K562 (cell line): Measurements from ENCODE around the gene NOL4L. TPM values are rescaled to one million over a fixed set of nuclear protein-coding genes. Genes with fewer than 3 reads are reported as not detected.

Experiments
- ARHGAP35 ChIP-seq: fragments of 450-650 bp; IDR thresholded peaks from 2 replicates; pipeline ENCODE4 v1.6.1; 2018; ENCODE audit not compliant: partially characterized antibody
- DMBX1 ChIP-seq: fragments of 250-450 bp; sonication (Bioruptor Pico); IDR thresholded peaks from 2 replicates; pipeline ENCODE4 v1.8.0; 2022; ENCODE audit warnings: inconsistent platforms, mild to moderate bottlenecking, moderate library complexity, borderline replicate concordance
- DPF2 ChIP-seq: fragments of 450-650 bp; IDR thresholded peaks from 2 replicates; pipeline ENCODE4 v1.6.1; 2016
- E2F3 ChIP-seq: fragments of 250-450 bp; sonication (Bioruptor Pico); IDR thresholded peaks from 2 replicates; pipeline ENCODE4 v1.4.0; 2020; ENCODE audit warnings: mild to moderate bottlenecking
- EP400 ChIP-seq: fragments of 450-650 bp; IDR thresholded peaks from 2 replicates; pipeline ENCODE4 v1.6.1; 2017; ENCODE audit warnings: antibody characterized with exemption, mild to moderate bottlenecking, moderate library complexity
- FOXA3 ChIP-seq, 2 experiments: fragments of 450-650 bp in 1 of 2; sonication (generic) in 1 of 2; formaldehyde crosslinking; IDR thresholded peaks in 1 of 2; conservative IDR thresholded peaks in 1 of 2; 2 replicates each; pipeline versions ENCODE4 v1.4.0 to v1.8.0; 2020 to 2022; ENCODE audit warnings: mild to moderate bottlenecking in 2 of 2, missing genetic modification reagents in 1 of 2
- HNRNPH1 ChIP-seq: fragments of 200-400 bp; formaldehyde crosslinking; optimal IDR thresholded peaks from 2 replicates; pipeline ENCODE3; 2017; ENCODE audit warnings: low read depth, mild to moderate bottlenecking, low read length, moderate library complexity
- HOMEZ ChIP-seq: fragments of 250-450 bp; sonication (Bioruptor Pico); IDR thresholded peaks from 2 replicates; pipeline ENCODE4 v1.4.0; 2020; ENCODE audit warnings: mild to moderate bottlenecking, moderate library complexity
- JUNB ChIP-seq: fragments of 450-650 bp; formaldehyde crosslinking; conservative IDR thresholded peaks from 2 replicates; pipeline ENCODE4 v1.4.0; 2020; ENCODE audit warnings: mild to moderate bottlenecking
- L3MBTL2 ChIP-seq: fragments of 450-650 bp; IDR thresholded peaks from 2 replicates; pipeline ENCODE4 v1.6.1; 2016; ENCODE audit warnings: mild to moderate bottlenecking, moderate library complexity
- NR4A1 ChIP-seq, 2 experiments: fragments of 250-450 bp in 1 of 2; fragments of 450-650 bp in 1 of 2; sonication (Bioruptor Pico) in 1 of 2; IDR thresholded peaks; 2 replicates each; pipeline versions ENCODE4 v1.4.0 to v1.6.1; 2016 to 2020; ENCODE audit warnings: mild to moderate bottlenecking in 2 of 2, missing compliant biosample characterization in 1 of 2, missing genetic modification characterization in 1 of 2, moderate library complexity in 1 of 2
- PHF8 ChIP-seq: fragments of 200-600 bp; sonication (generic); IDR thresholded peaks from 2 replicates; pipeline ENCODE4 v1.6.1; 2012; ENCODE audit warnings: mixed run types, mild to moderate bottlenecking, inconsistent platforms, low read length, moderate library complexity, borderline replicate concordance
- RFX7 ChIP-seq: fragments of 250-450 bp; sonication (Bioruptor Pico); IDR thresholded peaks from 2 replicates; pipeline ENCODE4 v1.5.1; 2021; ENCODE audit warnings: mild to moderate bottlenecking
- SP2 ChIP-seq: IDR thresholded peaks from 2 replicates; pipeline ENCODE4 v1.6.1; 2011; ENCODE audit warnings: mild to moderate bottlenecking, low read depth, low read length, moderate library complexity; ENCODE audit not compliant: poor library complexity, severe bottlenecking; ENCODE audit errors: extremely low read depth
- TFAM ChIP-seq: fragments of 250-450 bp; sonication (Bioruptor Pico); conservative IDR thresholded peaks from 2 replicates; pipeline ENCODE4 v1.5.0; 2021; ENCODE audit warnings: mild to moderate bottlenecking, moderate library complexity
- ZBTB1 ChIP-seq: sonication (generic); formaldehyde crosslinking; IDR thresholded peaks from 2 replicates; pipeline ENCODE4 v1.8.1; 2023; ENCODE audit warnings: missing genetic modification reagents, low read depth, mild to moderate bottlenecking, borderline replicate concordance
- ZBTB7A ChIP-seq: IDR thresholded peaks from 2 replicates; pipeline ENCODE4 v1.6.1; 2011; ENCODE audit warnings: low read depth, mild to moderate bottlenecking, low read length, moderate library complexity, borderline replicate concordance; ENCODE audit not compliant: control insufficient read depth
- ZKSCAN1 ChIP-seq: fragments of 150-350 bp; IDR thresholded peaks from 2 replicates; pipeline ENCODE4 v1.6.1; 2016; ENCODE audit warnings: low read depth, low read length
- ZNF133 ChIP-seq: fragments of 250-450 bp; sonication (Bioruptor Pico); IDR thresholded peaks from 2 replicates; pipeline ENCODE4 v1.4.0; 2020; ENCODE audit warnings: mild to moderate bottlenecking
- ZNF175 ChIP-seq: fragments of 200-800 bp; sonication (Bioruptor generic); IDR thresholded peaks from 2 replicates; pipeline ENCODE4 v1.6.1; 2016; ENCODE audit warnings: low read depth, mild to moderate bottlenecking, missing genetic modification characterization, missing compliant biosample characterization
- ZNF347 ChIP-seq: fragments of 450-650 bp; formaldehyde crosslinking; IDR thresholded peaks from 2 replicates; pipeline ENCODE4 v1.4.0; 2020; ENCODE audit warnings: low read depth, mild to moderate bottlenecking, moderate library complexity
- ZNF764 ChIP-seq: fragments of 250-450 bp; sonication (Bioruptor Pico); IDR thresholded peaks from 2 replicates; pipeline ENCODE4 v1.4.0; 2020; ENCODE audit warnings: low read depth, mild to moderate bottlenecking, moderate library complexity
- ZNF830 ChIP-seq: fragments of 250-450 bp; sonication (Bioruptor Pico); IDR thresholded peaks from 2 replicates; pipeline ENCODE4 v1.5.0; 2021; ENCODE audit warnings: mild to moderate bottlenecking
- polyA plus RNA-seq, 8 experiments: library from polyadenylated mRNA; depleted of rRNA in 4 of 8; stranded (reverse) in 5 of 8; unstranded in 3 of 8; fragments of >200 nt; fragmentation: Nextera tagmentation in 2 of 8; fragmentation: Illumina TruSeq in 1 of 8; extraction: Ambion mirVana in 2 of 8; extraction: Trizol in 1 of 8; gene quantifications; 2 replicates each; pipeline versions ENCODE4 v1.2.1 to v1.2.3, GENCODE V29; 2011 to 2014; ENCODE audit warnings: inconsistent platforms in 1 of 8, missing spikeins in 1 of 8
- total RNA-seq, 7 experiments: library from RNA; depleted of rRNA in 6 of 7; stranded (reverse); fragments of >200 nt in 6 of 7; fragmentation: Illumina TruSeq in 2 of 7; extraction: Trizol in 2 of 7; gene quantifications; 2 replicates each; pipeline versions ENCODE4 v1.2.1 to v1.2.3, GENCODE V29; 2011 to 2021; ENCODE audit warnings: low replicate concordance in 1 of 7
- TF ChIP-seq, protein P1 (sequence below): fragments of 200-800 bp; sonication (Bioruptor generic); IDR thresholded peaks from 2 replicates; pipeline ENCODE4 v1.6.1; 2017; ENCODE audit warnings: missing genetic modification characterization, missing compliant biosample characterization
- TF ChIP-seq, protein P2 (sequence below): sonication (generic); formaldehyde crosslinking; IDR thresholded peaks from 2 replicates; pipeline ENCODE4 v1.9.0; 2022; ENCODE audit warnings: mild to moderate bottlenecking, missing genetic modification reagents

Gene NOL4L
- total and polyA plus RNA-seq, 9 of the 15 experiments (the other 6 are each of a cell fraction or from before 2014, with no cell fraction given) = 5.1 to 36.2 (median 13.6) TPM

GRCh38 chr20:32580970-32581838, 3.9 kb downstream of the NOL4L start (continued):
- TF ChIP-seq ZKSCAN1 (peak; percentile 40; the same call in 1 of the 2 replicates), HOMEZ (CRISPR knock-in tag) (no peak), ZBTB7A (peak; percentile 96), ZNF133 (CRISPR knock-in tag) (no peak), TFAM (CRISPR knock-in tag) (no peak), ZNF347 (CRISPR knock-in tag) (no peak), ZNF175 (CRISPR knock-in tag) (peak; percentile 63; the same call in 1 of the 2 replicates), NR4A1 (CRISPR knock-in tag; IDR thresholded peaks at IDR 0.05) (no peak), NR4A1 (tag; IDR thresholded peaks at IDR 0.05) (peak; percentile 37; the same call in 1 of the 2 replicates), ZNF830 (CRISPR knock-in tag) (no peak), E2F3 (CRISPR knock-in tag) (no peak), SP2 (no peak), FOXA3 (CRISPR knock-in tag; conservative IDR thresholded peaks at IDR 0.05 in 1 of 2, IDR thresholded peaks at IDR 0.05 in 1 of 2) (no peak), DMBX1 (CRISPR knock-in tag) (no peak), EP400 (peak; percentile 40; the same call in 1 of the 2 replicates), PHF8 (peak; percentile 12; the same call in 1 of the 2 replicates), RFX7 (no peak), ARHGAP35 (no peak), ZBTB1 (CRISPR knock-in tag) (peak; percentile 85; the same call in 1 of the 2 replicates), DPF2 (peak; percentile 64), L3MBTL2 (peak; percentile 47; the same call in 1 of the 2 replicates), HNRNPH1 (no peak), ZNF764 (CRISPR knock-in tag) (no peak), JUNB (CRISPR knock-in tag) (no peak)
- TF ChIP-seq, protein P1, sequence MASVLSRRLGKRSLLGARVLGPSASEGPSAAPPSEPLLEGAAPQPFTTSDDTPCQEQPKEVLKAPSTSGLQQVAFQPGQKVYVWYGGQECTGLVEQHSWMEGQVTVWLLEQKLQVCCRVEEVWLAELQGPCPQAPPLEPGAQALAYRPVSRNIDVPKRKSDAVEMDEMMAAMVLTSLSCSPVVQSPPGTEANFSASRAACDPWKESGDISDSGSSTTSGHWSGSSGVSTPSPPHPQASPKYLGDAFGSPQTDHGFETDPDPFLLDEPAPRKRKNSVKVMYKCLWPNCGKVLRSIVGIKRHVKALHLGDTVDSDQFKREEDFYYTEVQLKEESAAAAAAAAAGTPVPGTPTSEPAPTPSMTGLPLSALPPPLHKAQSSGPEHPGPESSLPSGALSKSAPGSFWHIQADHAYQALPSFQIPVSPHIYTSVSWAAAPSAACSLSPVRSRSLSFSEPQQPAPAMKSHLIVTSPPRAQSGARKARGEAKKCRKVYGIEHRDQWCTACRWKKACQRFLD (CRISPR knock-in tag) = 0 out of 2 replicates have a peak, but pooled peaks have one; percentile 24
- TF ChIP-seq, protein P2, sequence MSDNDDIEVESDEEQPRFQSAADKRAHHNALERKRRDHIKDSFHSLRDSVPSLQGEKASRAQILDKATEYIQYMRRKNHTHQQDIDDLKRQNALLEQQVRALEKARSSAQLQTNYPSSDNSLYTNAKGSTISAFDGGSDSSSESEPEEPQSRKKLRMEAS (CRISPR knock-in tag) = peak; percentile 60
